ENCODE measurements around the gene TSSK2. TPM values are rescaled to one million over a fixed set of nuclear protein-coding genes. Genes with fewer than 3 reads are reported as not detected.

The TSSK2 gene
- total RNA-seq, 1 donor, result not detected

- H3K4me3 ChIP-seq (ENCODE audit: insufficient read depth, low read length), result no peak overlapping the region
- peaks cover 81% of the 10 kb centered on the region for H4K20me1 ChIP-seq (ENCODE audit: insufficient read depth, low read length)
- TF ChIP-seq CTCF (IDR thresholded peaks at IDR 0.05; ENCODE audit: extremely low read depth, low read depth, low read length), result no peak
- peaks cover 3% of the 10 kb centered on the region for H3K4me1 ChIP-seq (ENCODE audit: insufficient read depth, low read length)
- no peaks in the 10 kb centered on the region for H3K36me3 ChIP-seq (ENCODE audit: insufficient read depth, low read length)
- no peaks in the 10 kb centered on the region for H3K27me3 ChIP-seq (ENCODE audit: insufficient read depth, low read length)
- H3K27ac ChIP-seq (ENCODE audit: low read depth, low read length), result no peak overlapping the region
- no peak for DNase-seq (ENCODE audit: insufficient read length, low spot score, missing footprints)
- H3K9me3 ChIP-seq (ENCODE audit: low read depth, low read length), result no peaks in the 10 kb centered on the region
- H3K4me2 ChIP-seq (ENCODE audit: insufficient read depth, low read length), result no peak overlapping the region
- H2AFZ ChIP-seq (ENCODE audit: low read length), result no peak overlapping the region
- peaks cover 77% of the 10 kb centered on the region for H3K79me2 ChIP-seq (ENCODE audit: insufficient read depth, low read length)
Observed at GRCh38 chr22:19113429-19113828, 17.7 kb upstream of the TSSK2 start.

- peak; percentile 15 for DNase-seq (ENCODE audit: insufficient read length, low spot score, missing footprints)
- Histone ChIP-seq H3K79me2 (ENCODE audit: insufficient read depth, low read length) (peaks cover 80% of the 10 kb centered on the region), H3K27ac (ENCODE audit: low read depth, low read length) (no peak overlapping the region), H4K20me1 (ENCODE audit: insufficient read depth, low read length) (peaks cover 80% of the 10 kb centered on the region), H3K4me3 (ENCODE audit: insufficient read depth, low read length) (no peak overlapping the region), H3K9me3 (ENCODE audit: low read depth, low read length) (no peaks in the 10 kb centered on the region), H2AFZ (ENCODE audit: low read length) (no peak overlapping the region), H3K27me3 (ENCODE audit: insufficient read depth, low read length) (no peaks in the 10 kb centered on the region), H3K36me3 (ENCODE audit: insufficient read depth, low read length) (no peaks in the 10 kb centered on the region), H3K4me2 (ENCODE audit: insufficient read depth, low read length) (no peak overlapping the region), H3K4me1 (ENCODE audit: insufficient read depth, low read length) (no peaks in the 10 kb centered on the region)
- no peak for TF ChIP-seq CTCF (IDR thresholded peaks at IDR 0.05; ENCODE audit: extremely low read depth, low read depth, low read length)
Observed at GRCh38 chr22:19114984-19115552, 16.0 kb upstream of the TSSK2 start.

GRCh38 chr22:19115628-19116027, 15.5 kb upstream of the TSSK2 start:
- no peak overlapping the region for H3K4me3 ChIP-seq (ENCODE audit: insufficient read depth, low read length)
- no peak overlapping the region for H2AFZ ChIP-seq (ENCODE audit: low read length)
- peaks cover 83% of the 10 kb centered on the region for H4K20me1 ChIP-seq (ENCODE audit: insufficient read depth, low read length)
- H3K9me3 ChIP-seq (ENCODE audit: low read depth, low read length), result no peaks in the 10 kb centered on the region
- no peaks in the 10 kb centered on the region for H3K36me3 ChIP-seq (ENCODE audit: insufficient read depth, low read length)
- peaks cover 4% of the 10 kb centered on the region for H3K4me1 ChIP-seq (ENCODE audit: insufficient read depth, low read length)
- no peaks in the 10 kb centered on the region for H3K27me3 ChIP-seq (ENCODE audit: insufficient read depth, low read length)
- peak; percentile 43 for DNase-seq (ENCODE audit: insufficient read length, low spot score, missing footprints)
- H3K27ac ChIP-seq (ENCODE audit: low read depth, low read length), result no peak overlapping the region
- no peak for TF ChIP-seq CTCF (IDR thresholded peaks at IDR 0.05; ENCODE audit: extremely low read depth, low read depth, low read length)
- no peak overlapping the region for H3K4me2 ChIP-seq (ENCODE audit: insufficient read depth, low read length)
- H3K79me2 ChIP-seq (ENCODE audit: insufficient read depth, low read length), result peaks cover 81% of the 10 kb centered on the region

- Histone ChIP-seq H3K4me1 (ENCODE audit: insufficient read depth, low read length) (peaks cover 12% of the 10 kb centered on the region), H3K36me3 (ENCODE audit: insufficient read depth, low read length) (no peaks in the 10 kb centered on the region), H3K27ac (ENCODE audit: low read depth, low read length) (no peak overlapping the region), H3K9me3 (ENCODE audit: low read depth, low read length) (no peaks in the 10 kb centered on the region), H4K20me1 (ENCODE audit: insufficient read depth, low read length) (peaks cover 82% of the 10 kb centered on the region), H3K27me3 (ENCODE audit: insufficient read depth, low read length) (no peaks in the 10 kb centered on the region), H3K4me2 (ENCODE audit: insufficient read depth, low read length) (no peak overlapping the region), H3K79me2 (ENCODE audit: insufficient read depth, low read length) (peaks cover 85% of the 10 kb centered on the region), H3K4me3 (ENCODE audit: insufficient read depth, low read length) (no peak overlapping the region), H2AFZ (ENCODE audit: low read length) (no peak overlapping the region)
- peak; percentile 25 for DNase-seq (ENCODE audit: insufficient read length, low spot score, missing footprints)
- no peak for TF ChIP-seq CTCF (IDR thresholded peaks at IDR 0.05; ENCODE audit: extremely low read depth, low read depth, low read length)
Observed at GRCh38 chr22:19117111-19117512, 14.0 kb upstream of the TSSK2 start.

Data from osteoblast (primary cell).